ENCODE measurements around the gene GNPTAB. TPM values are rescaled to one million over a fixed set of nuclear protein-coding genes. Genes with fewer than 3 reads are reported as not detected.
"Not testable (repeated sequence)": the region's sequence is repeated elsewhere in the genome, so short reads cannot be mapped to it uniquely, and the experiment has no call there.

Gene GNPTAB
- total RNA-seq, 2 donors from 2014 or later: 27.8 to 30.5 TPM

- H3K4me1 Mint-ChIP-seq: no peaks in the 10 kb centered on the region
- DNase-seq: no peak
- no peak overlapping the region for H3K27ac Mint-ChIP-seq
- no peak overlapping the region for H3K27ac ChIP-seq (ENCODE audit: low read depth, low read length)
- no peak for TF ChIP-seq CTCF (conservative IDR thresholded peaks at IDR 0.05)
- H3K36me3 Mint-ChIP-seq (ENCODE audit: low read depth): no peaks in the 10 kb centered on the region
- H3K9ac ChIP-seq (ENCODE audit: extremely low read depth, low read length, poor library complexity, severe bottlenecking): no peak overlapping the region
- no peak overlapping the region for H3K4me3 ChIP-seq (ENCODE audit: low read length)
- H3K27me3 Mint-ChIP-seq (ENCODE audit: insufficient read depth): no peaks in the 10 kb centered on the region
- no peaks in the 10 kb centered on the region for H3K4me1 ChIP-seq (ENCODE audit: control insufficient read depth, insufficient read depth, low read length)
- no peak overlapping the region for H3K4me3 Mint-ChIP-seq
- peaks cover 11% of the 10 kb centered on the region for H3K9me3 Mint-ChIP-seq
- H3K9me3 ChIP-seq (ENCODE audit: control insufficient read depth, low read length): no peaks in the 10 kb centered on the region
- H3K36me3 ChIP-seq (ENCODE audit: control insufficient read depth, insufficient read depth, low read length): no peaks in the 10 kb centered on the region
- WGBS, 2 experiments (ENCODE audit: insufficient coverage in 1 of 2, insufficient read length in 1 of 2): 82% methylated on average over 1 of the region's 1 CpG; no CpG with 5 or more reads in 1 of the 2 experiments
- H3K27me3 ChIP-seq (ENCODE audit: control insufficient read depth, insufficient read depth, low read length, poor library complexity, severe bottlenecking): no peaks in the 10 kb centered on the region
These were observed 40.2 kb upstream of the GNPTAB start for GRCh38 chr12:101870925-101871324.

GRCh38 chr12:101867619-101868018 lies 36.9 kb upstream of the GNPTAB start:
- not testable (repeated sequence) for H3K9ac ChIP-seq (ENCODE audit: extremely low read depth, low read length, poor library complexity, severe bottlenecking); H3K4me3 Mint-ChIP-seq; H3K36me3 Mint-ChIP-seq (ENCODE audit: low read depth); H3K4me1 Mint-ChIP-seq; H3K4me1 ChIP-seq (ENCODE audit: control insufficient read depth, insufficient read depth, low read length); H3K27me3 ChIP-seq (ENCODE audit: control insufficient read depth, insufficient read depth, low read length, poor library complexity, severe bottlenecking); H3K27me3 Mint-ChIP-seq (ENCODE audit: insufficient read depth); DNase-seq; H3K27ac Mint-ChIP-seq; H3K9me3 ChIP-seq (ENCODE audit: control insufficient read depth, low read length); H3K36me3 ChIP-seq (ENCODE audit: control insufficient read depth, insufficient read depth, low read length); H3K27ac ChIP-seq (ENCODE audit: low read depth, low read length); H3K4me3 ChIP-seq (ENCODE audit: low read length)
- H3K9me3 Mint-ChIP-seq: peaks cover 16% of the 10 kb centered on the region
- 84 to 100% methylated on average over 2 to 3 of the region's 3 CpGs for WGBS, 2 experiments (ENCODE audit: insufficient coverage in 1 of 2, insufficient read length in 1 of 2)

GRCh38 chr12:101866615-101867373 lies 36.0 kb upstream of the GNPTAB start:
- Histone ChIP-seq H3K9me3 (ENCODE audit: control insufficient read depth, low read length) (no peaks in the 10 kb centered on the region), H3K4me3 (ENCODE audit: low read length) (no peak overlapping the region), H3K27ac (ENCODE audit: low read depth, low read length) (no peak overlapping the region), H3K9ac (ENCODE audit: extremely low read depth, low read length, poor library complexity, severe bottlenecking) (no peak overlapping the region), H3K27me3 (ENCODE audit: control insufficient read depth, insufficient read depth, low read length, poor library complexity, severe bottlenecking) (no peaks in the 10 kb centered on the region), H3K36me3 (ENCODE audit: control insufficient read depth, insufficient read depth, low read length) (no peaks in the 10 kb centered on the region), H3K4me1 (ENCODE audit: control insufficient read depth, insufficient read depth, low read length) (no peaks in the 10 kb centered on the region)
- H3K4me3 Mint-ChIP-seq: no peak overlapping the region
- H3K9me3 Mint-ChIP-seq: peaks cover 16% of the 10 kb centered on the region
- no peak overlapping the region for H3K27ac Mint-ChIP-seq
- TF ChIP-seq CTCF (conservative IDR thresholded peaks at IDR 0.05): no peak
- no peaks in the 10 kb centered on the region for H3K27me3 Mint-ChIP-seq (ENCODE audit: insufficient read depth)
- H3K4me1 Mint-ChIP-seq: no peaks in the 10 kb centered on the region
- DNase-seq: no peak
- H3K36me3 Mint-ChIP-seq (ENCODE audit: low read depth): no peaks in the 10 kb centered on the region
- WGBS, 2 experiments (ENCODE audit: insufficient coverage in 1 of 2, insufficient read length in 1 of 2): 68 to 77% methylated on average over 12 to 13 of the region's 13 CpGs

- no peak for DNase-seq
- no peak overlapping the region for H3K9ac ChIP-seq (ENCODE audit: extremely low read depth, low read length, poor library complexity, severe bottlenecking)
- H3K36me3 ChIP-seq (ENCODE audit: control insufficient read depth, insufficient read depth, low read length): no peaks in the 10 kb centered on the region
- H3K36me3 Mint-ChIP-seq (ENCODE audit: low read depth): no peaks in the 10 kb centered on the region
- H3K9me3 Mint-ChIP-seq: peaks cover 12% of the 10 kb centered on the region
- TF ChIP-seq CTCF (conservative IDR thresholded peaks at IDR 0.05): no peak
- no peaks in the 10 kb centered on the region for H3K27me3 Mint-ChIP-seq (ENCODE audit: insufficient read depth)
- H3K4me1 ChIP-seq (ENCODE audit: control insufficient read depth, insufficient read depth, low read length): no peaks in the 10 kb centered on the region
- H3K27ac Mint-ChIP-seq: no peak overlapping the region
- no peak overlapping the region for H3K27ac ChIP-seq (ENCODE audit: low read depth, low read length)
- no peak overlapping the region for H3K4me3 ChIP-seq (ENCODE audit: low read length)
- no peak overlapping the region for H3K4me3 Mint-ChIP-seq
- no peaks in the 10 kb centered on the region for H3K9me3 ChIP-seq (ENCODE audit: control insufficient read depth, low read length)
- no peaks in the 10 kb centered on the region for H3K4me1 Mint-ChIP-seq
- H3K27me3 ChIP-seq (ENCODE audit: control insufficient read depth, insufficient read depth, low read length, poor library complexity, severe bottlenecking): no peaks in the 10 kb centered on the region
These were observed 33.2 kb upstream of the GNPTAB start for GRCh38 chr12:101863981-101864380.

All from endodermal cell (in vitro differentiated cells).